Astrocyte (in vitro differentiated cells and primary cell): ENCODE results near the gene MOSPD3.

Experiments used
- EZH2 ChIP-seq: IDR thresholded peaks from 2 replicates; pipeline ENCODE4 v1.6.1; 2012; ENCODE audit warnings: mild to moderate bottlenecking, low read length, inconsistent platforms; ENCODE audit not compliant: insufficient read depth
- TF ChIP-seq, protein P1 (sequence below): IDR thresholded peaks from 2 replicates; pipeline ENCODE4 v1.5.1; 2011; ENCODE audit warnings: low read depth, mild to moderate bottlenecking, inconsistent platforms, low read length, moderate library complexity; ENCODE audit not compliant: insufficient read depth

DNA sequence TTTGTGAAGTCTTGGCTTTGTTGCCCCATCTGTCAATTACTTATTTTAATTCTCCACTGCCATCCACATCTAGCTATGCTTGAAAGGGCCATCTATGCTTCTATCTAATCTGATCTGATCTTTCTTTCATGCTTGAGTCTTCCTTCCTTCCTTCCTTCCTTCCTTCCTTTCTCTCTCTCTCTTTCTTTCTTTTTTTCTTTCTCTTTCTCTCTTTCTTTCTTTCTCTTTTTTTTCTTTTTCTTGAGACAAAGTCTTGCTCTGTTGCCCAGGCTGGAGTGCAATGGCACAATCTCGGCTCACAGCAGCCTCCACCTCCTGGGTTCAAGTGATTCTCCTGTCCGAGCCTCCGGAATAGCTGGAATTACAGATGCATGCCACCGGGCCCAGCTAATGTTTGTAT is 17.7 kb downstream of the MOSPD3 start:
- no peak for TF ChIP-seq EZH2
- TF ChIP-seq, protein P1, sequence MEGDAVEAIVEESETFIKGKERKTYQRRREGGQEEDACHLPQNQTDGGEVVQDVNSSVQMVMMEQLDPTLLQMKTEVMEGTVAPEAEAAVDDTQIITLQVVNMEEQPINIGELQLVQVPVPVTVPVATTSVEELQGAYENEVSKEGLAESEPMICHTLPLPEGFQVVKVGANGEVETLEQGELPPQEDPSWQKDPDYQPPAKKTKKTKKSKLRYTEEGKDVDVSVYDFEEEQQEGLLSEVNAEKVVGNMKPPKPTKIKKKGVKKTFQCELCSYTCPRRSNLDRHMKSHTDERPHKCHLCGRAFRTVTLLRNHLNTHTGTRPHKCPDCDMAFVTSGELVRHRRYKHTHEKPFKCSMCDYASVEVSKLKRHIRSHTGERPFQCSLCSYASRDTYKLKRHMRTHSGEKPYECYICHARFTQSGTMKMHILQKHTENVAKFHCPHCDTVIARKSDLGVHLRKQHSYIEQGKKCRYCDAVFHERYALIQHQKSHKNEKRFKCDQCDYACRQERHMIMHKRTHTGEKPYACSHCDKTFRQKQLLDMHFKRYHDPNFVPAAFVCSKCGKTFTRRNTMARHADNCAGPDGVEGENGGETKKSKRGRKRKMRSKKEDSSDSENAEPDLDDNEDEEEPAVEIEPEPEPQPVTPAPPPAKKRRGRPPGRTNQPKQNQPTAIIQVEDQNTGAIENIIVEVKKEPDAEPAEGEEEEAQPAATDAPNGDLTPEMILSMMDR, result no peak
